Measurements from ENCODE around the gene E2F3.
A peak's percentile ranks its signal among the peaks of the same experiment; 100 is the strongest.

The E2F3 gene

DNA sequence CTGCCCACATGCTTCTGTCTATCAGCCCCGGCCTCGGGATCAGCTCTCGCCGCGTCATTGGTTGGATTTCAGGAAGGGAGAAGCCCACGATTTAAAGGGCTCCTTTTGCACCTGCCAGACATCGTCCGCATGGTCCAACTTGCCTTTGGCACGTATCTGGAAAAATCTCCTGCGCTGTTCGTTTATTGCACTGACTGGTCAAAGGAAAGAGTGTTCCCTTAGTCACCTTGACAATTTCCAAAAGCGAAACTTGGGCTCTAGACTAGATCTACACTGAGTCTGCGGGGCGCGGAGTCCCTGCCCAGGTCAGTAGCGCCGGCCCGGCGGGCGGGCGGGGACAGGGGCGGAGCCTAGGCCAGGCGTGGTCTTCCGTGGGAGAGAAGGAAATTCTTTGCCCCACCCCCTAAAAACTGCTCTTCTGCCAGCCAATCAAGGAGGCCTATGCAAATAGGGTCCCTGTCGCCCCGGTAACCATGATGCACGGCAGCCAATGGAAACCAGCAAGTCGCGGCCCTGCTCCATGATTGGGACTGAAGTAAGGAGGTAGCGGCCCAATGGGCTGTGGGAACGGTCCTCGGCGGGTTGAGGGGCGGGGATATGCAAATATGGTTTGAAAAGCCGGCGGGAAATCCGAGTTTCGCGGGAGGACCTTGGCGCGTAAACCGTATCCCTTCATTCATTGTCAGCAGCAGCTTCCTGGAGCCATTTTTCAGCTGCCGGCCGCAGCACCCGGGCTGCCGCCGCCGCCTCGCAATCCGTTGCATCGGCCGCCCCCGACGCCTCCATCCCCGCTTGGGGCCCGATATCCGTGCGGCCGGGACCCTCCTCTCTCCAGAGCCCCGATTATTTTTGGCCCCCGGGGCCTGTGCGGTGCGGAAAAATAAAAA, at the start of gene E2F3:
TSS of gene E2F3 (plus strand) at position 675 of the 887 bp plus-strand sequence. CDS start 354 bp downstream, outside the sequence.
- peak; percentile 99 for DNase-seq

DNA sequence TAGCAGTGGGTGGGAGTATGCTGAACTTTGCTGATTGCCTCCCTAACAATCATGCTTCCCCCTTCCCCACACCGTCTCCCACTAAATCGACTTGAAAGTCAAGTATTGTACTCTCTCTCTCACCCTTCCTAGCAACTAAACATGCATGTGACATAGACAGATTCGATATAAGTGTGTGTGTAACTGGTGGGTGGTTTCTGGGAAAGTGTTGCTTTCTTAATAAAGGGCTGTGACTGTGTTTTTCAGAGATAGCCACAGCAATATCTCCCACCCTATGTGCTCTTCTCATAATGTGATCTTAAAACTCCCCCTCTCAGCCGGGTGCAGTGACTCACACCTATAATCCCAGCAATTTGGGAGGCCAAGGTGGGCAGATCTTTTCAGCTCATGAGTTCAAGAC, 49.3 kb upstream of the E2F3 start:
- DNase-seq = no peak

DNA sequence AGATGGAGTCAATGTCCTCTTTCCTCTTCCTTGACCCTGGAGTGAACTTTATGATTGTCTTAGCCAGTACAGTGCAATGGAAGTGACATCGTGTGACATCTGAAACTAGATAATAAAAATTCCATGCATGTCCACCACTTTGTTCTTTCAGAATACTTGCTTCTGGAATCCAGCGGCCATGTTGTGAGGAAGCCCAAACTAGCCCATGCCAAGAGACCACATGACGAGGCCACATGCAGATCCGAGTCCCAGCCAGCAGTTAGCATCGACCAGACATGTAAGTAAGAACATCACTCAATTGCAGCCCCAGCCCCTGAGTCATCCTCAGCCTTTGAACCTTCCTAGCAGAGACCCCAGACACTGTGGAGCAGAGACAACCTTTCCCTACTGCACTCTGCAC, 48.5 kb upstream of the E2F3 start:
- DNase-seq = no peak

DNA sequence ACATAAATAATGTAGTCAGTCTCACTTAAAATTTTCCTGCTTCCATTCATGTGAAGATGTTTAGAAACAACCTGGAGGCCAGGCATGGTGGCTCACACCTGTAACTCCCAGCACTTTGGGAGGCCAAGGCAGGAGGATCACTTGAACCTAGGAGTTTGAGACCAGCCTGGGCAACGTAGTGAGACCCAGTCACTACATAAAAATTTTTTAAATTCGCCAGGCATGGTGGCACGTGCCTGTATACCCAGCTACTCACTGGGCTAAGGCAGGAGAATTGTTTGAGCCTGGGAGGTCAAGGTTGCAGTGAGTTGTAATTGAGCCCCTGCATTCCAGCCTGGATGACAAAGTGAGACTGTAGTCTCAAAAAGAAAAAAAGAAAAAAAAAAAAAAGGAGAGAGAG, 47.3 kb upstream of the E2F3 start:
- DNase-seq = no peak

GRCh38 chr6:20360471-20361119, 41.1 kb upstream of the E2F3 start:
- DNase-seq = no peak

GRCh38 chr6:20362623-20363022, 39.1 kb upstream of the E2F3 start:
- DNase-seq = no peak

- peak; percentile 12 for DNase-seq
Observed at GRCh38 chr6:20364327-20364726, 37.4 kb upstream of the E2F3 start.

DNA sequence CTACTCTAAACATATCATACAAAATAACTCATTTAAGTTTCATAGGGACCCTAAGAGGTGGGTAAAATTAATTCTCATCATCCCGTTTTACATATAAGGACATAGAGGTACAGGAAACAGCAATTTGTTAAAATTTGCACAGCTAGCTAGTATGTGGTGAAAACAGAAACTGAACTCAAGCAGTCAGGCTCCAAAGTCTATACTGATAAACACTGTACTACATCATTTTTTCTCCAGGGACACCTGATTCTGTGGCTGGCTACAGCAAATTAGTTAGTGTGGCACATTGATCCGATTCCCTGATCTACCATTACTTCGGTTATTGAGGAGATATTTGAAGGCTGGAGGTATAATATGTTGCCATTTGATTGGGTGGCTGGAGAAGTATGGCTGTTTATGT, 36.2 kb upstream of the E2F3 start:
- peak; percentile 19 for DNase-seq

DNA sequence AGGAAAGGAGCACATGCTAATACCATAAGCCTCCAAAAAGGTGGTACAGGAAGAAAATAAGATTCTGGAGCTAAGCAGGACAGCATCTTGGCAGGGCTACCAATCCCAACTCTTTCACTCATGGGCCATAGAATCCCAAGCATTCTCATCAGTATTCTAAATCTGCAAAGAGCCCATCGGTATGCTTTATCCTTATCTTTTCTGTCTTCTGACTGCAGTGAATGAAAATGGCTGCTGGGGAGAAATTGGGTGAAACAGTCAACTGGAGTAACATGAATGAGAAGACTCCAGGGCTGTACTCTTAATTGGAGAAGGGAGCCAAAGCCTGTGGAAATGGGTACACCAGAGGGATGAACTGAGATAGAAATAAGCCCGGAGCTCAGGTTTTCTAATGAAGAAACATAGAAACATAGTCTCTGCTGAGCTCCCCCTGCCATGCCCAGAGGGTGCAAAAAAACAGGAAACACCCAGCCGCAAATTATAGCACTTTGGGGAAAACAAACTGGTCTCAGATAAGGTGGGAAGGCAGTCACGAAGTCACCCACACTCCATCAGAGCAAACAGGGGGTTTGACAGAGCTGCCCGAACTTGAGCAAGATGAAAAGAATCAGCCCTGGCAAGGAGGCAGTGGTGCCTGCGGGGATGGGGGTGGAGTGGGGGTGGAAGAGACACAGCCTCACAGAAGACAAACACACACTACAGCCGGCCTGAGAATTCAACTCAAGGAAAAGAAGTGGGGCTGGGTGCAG, 35.4 kb upstream of the E2F3 start:
- peak; percentile 81 for DNase-seq

- DNase-seq = peak; percentile 47
Observed at GRCh38 chr6:20367743-20368485, 33.8 kb upstream of the E2F3 start.

- no peak for DNase-seq
Observed at GRCh38 chr6:20370393-20370792, 31.3 kb upstream of the E2F3 start.

DNA sequence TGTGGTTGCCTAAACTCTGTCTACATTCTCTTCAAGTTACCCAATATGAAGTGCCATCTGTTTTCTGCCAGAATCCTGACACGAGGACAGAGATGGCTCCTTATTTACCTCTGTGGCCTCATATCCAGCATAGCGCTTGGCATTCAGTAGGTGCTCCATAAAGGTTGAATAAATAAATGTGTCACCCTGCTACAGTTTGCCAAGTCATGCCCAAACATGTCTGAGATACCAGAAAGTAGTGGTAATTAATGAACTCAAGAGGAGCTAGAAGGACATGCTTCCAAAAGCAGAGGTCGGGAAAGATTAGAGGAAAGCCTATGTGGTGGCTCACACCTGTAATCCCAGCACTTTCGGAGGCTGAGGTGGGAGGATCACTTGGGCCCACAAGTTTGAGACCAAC, 30.9 kb upstream of the E2F3 start:
- no peak for DNase-seq

GRCh38 chr6:20375436-20375835, 26.2 kb upstream of the E2F3 start:
- DNase-seq = no peak

- DNase-seq = no peak
Observed at GRCh38 chr6:20377623-20378265, 23.9 kb upstream of the E2F3 start.

- no peak for DNase-seq
Observed at GRCh38 chr6:20379231-20379630, 22.4 kb upstream of the E2F3 start.

DNA sequence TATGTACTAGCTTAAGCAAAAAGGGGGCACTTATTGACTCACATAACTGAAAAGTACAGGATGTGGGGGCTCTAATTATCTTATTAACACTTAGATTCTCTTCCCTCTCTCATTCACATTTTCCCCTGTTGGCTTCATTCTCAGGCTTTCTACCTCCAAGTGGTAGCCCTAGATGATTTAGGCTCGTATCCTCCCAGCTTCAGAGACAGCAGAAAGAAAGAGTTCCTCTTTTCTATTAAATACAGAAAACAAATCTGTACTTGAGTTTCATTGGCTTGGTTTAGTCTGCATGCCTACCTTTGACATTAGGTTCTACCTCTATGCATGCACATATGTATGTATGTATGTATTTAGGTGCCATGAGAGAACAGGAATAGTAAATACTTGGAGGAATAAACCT, 15.5 kb upstream of the E2F3 start:
- no peak for DNase-seq

DNA sequence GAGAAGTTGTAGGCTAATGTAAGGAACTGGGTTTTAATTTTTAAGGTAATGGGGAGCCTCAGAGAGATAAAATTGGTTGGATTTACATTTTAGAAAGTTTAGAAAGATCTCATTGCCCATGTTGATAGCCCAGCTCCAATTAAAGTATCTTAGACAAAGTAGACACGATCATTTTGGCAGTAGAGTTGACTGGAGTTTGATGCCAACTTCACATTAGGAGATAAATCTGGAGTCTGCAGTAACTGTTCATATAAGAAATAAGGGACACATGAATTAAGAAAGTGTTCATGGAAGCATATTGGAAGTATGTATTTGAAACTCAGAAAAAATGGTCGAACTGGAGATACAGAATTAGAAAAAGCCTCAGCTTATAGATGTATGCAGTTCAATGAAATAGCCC, 12.6 kb upstream of the E2F3 start:
- no peak for DNase-seq

- DNase-seq = no peak
Observed at GRCh38 chr6:20393297-20393696, 8.4 kb upstream of the E2F3 start.

- peak; percentile 3 for DNase-seq
Observed at GRCh38 chr6:20399518-20399917, 2.2 kb upstream of the E2F3 start.

GRCh38 chr6:20400456-20401204, 1.0 kb upstream of the E2F3 start:
- peak; percentile 54 for DNase-seq

DNA sequence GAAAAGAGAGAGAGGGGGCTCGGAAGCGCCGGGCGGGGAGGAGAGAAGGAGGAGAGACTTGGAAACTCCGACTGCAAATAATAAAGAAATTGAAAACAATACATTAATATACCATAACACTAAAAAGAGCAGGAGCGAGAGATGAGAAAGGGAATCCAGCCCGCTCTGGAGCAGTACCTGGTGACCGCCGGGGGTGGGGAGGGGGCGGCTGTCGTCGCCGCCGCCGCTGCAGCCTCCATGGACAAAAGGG, 338 bp downstream of the E2F3 start:
- no peak for DNase-seq
